Inflammatory macrophage (primary cell): Measurements from ENCODE around the gene WNT3.

ENCODE experiments used
- DNase-seq, 2 donors: peaks; one replicate each; pipeline ENCODE4 v3.0.0-alpha.2; 2020 to 2022

WNT3 gene

GRCh38 chr17:46834846-46835245 is 16.4 kb upstream of the WNT3 start:
- DNase-seq, result no peak

GRCh38 chr17:46833840-46834208 is 15.3 kb upstream of the WNT3 start:
- no peak for DNase-seq

GRCh38 chr17:46832945-46833839 is 14.7 kb upstream of the WNT3 start:
- no peak for DNase-seq

- no peak for DNase-seq
These were observed 13.9 kb upstream of the WNT3 start for GRCh38 chr17:46832331-46832821.

- DNase-seq, result no peak
These were observed 13.3 kb upstream of the WNT3 start for GRCh38 chr17:46831573-46832330.

- no peak for DNase-seq
These were observed 8.8 kb upstream of the WNT3 start for GRCh38 chr17:46827274-46827673.

- DNase-seq, result no peak
These were observed 7.6 kb upstream of the WNT3 start for GRCh38 chr17:46826116-46826515.

GRCh38 chr17:46823657-46824056 is 5.2 kb upstream of the WNT3 start:
- no peak for DNase-seq

- no peak for DNase-seq
These were observed 4.0 kb upstream of the WNT3 start for GRCh38 chr17:46822388-46822921.

GRCh38 chr17:46821482-46822387 is 3.2 kb upstream of the WNT3 start:
- DNase-seq, result no peak

GRCh38 chr17:46820592-46821450 is 2.3 kb upstream of the WNT3 start:
- no peak for DNase-seq

GRCh38 chr17:46819906-46820351 is 1.4 kb upstream of the WNT3 start:
- no peak for DNase-seq

GRCh38 chr17:46818929-46819859 is 702 bp upstream of the WNT3 start:
- DNase-seq, result no peak

- no peak for DNase-seq
These were observed 637 bp downstream of the WNT3 start for GRCh38 chr17:46817901-46818209.

- DNase-seq, result no peak
These were observed 1.2 kb downstream of the WNT3 start for GRCh38 chr17:46817151-46817900.

- DNase-seq, result no peak
These were observed 2.8 kb downstream of the WNT3 start for GRCh38 chr17:46815474-46816353.

- DNase-seq, result no peak
These were observed 4.0 kb downstream of the WNT3 start for GRCh38 chr17:46814446-46814845.

- no peak for DNase-seq
These were observed 4.6 kb downstream of the WNT3 start for GRCh38 chr17:46813920-46814319.
